GM12891 (cell line): Measurements from ENCODE around the gene TTLL6.

Experiments
- POLR2A ChIP-seq: IDR thresholded peaks from 2 replicates; pipeline ENCODE4 v1.6.1; 2011; ENCODE audit warnings: low read depth, low read length, control low read depth
- POLR2AphosphoS5 ChIP-seq: IDR thresholded peaks from 2 replicates; pipeline ENCODE4 v1.6.1; 2011; ENCODE audit warnings: low read depth, low read length, control low read depth
- SPI1 ChIP-seq: IDR thresholded peaks from 2 replicates; pipeline ENCODE4 v1.6.1; 2011; ENCODE audit warnings: low read depth, low read length, control low read depth

DNA sequence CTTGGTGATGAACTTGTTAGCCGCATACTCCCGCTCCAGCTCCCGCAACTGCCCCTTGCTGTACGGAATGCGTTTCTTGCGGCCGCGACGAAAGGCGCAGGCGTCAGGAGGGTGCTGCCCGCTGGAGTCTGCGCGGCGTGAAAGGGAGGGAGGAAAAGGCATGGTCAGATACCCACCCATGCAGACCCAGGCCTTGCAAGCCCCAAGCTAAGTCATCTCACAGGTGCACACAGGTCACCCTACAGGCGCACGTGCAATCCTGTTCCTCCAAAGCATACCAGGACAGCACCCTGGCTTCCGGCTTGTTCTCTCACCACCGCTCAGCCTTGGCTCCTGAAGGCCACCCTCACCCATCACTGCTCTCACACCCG, 90.1 kb downstream of the TTLL6 start:
- no peak for TF ChIP-seq POLR2A
- TF ChIP-seq POLR2AphosphoS5, result no peak
- no peak for TF ChIP-seq SPI1
